Nephron progenitor cell (in vitro differentiated cells): ENCODE data around the gene FAM81A.
A peak's percentile ranks its signal among the peaks of the same experiment; 100 is the strongest.

Source experiments
- DNase-seq: peaks from one replicate; pipeline ENCODE4 v3.0.0; 2021
- H3K27ac Mint-ChIP-seq: 2 replicates; pipeline ENCODE4 v1.8.0; 2021; ENCODE audit warnings: mild to moderate bottlenecking, moderate library complexity, mixed read lengths
- H3K27me3 Mint-ChIP-seq: 2 replicates; pipeline ENCODE4 v1.8.0; 2021; ENCODE audit warnings: mild to moderate bottlenecking, low read depth, mixed read lengths; ENCODE audit not compliant: poor library complexity
- H3K36me3 Mint-ChIP-seq: 2 replicates; pipeline ENCODE4 v1.8.0; 2021; ENCODE audit warnings: low read depth, mixed read lengths
- H3K4me1 Mint-ChIP-seq: 2 replicates; pipeline ENCODE4 v1.8.0; 2021; ENCODE audit warnings: mixed read lengths
- H3K4me3 Mint-ChIP-seq: 2 replicates; pipeline ENCODE4 v1.8.0; 2021; ENCODE audit warnings: mild to moderate bottlenecking, moderate library complexity, mixed read lengths
- H3K9me3 Mint-ChIP-seq: 2 replicates; pipeline ENCODE4 v1.8.0; 2021; ENCODE audit warnings: mild to moderate bottlenecking, moderate library complexity, mixed read lengths
- CTCF ChIP-seq: fragments of 200-600 bp; sonication (generic); IDR thresholded peaks from 2 replicates; pipeline ENCODE4 v1.5.0; 2021; ENCODE audit warnings: antibody characterized with exemption

The FAM81A gene

DNA sequence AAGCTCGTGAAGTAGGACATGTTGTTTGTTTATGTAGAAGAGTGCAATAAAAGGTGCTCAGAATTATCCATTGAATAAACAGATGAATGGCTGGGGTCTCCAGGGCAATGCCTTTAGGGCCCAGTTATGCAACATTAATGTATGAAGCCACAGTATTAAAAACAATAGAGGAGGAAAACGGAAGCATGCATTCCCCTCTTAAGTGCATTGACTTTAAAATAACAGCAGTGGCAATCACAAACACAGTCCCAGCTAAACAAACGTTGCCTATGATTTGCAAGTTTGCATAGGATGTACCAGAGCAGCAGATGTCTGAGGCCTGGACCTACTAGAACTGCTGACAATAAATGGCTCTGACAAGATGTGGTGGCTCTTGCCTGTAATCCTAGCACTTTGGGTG is 113.0 kb downstream of the FAM81A start:
- Mint-ChIP-seq H3K27me3 (peaks cover 15% of the 10 kb centered on the region), H3K4me1 (peaks cover 17% of the 10 kb centered on the region), H3K36me3 (no peaks in the 10 kb centered on the region), H3K27ac (no peak overlapping the region), H3K4me3 (no peak overlapping the region), H3K9me3 (peaks cover 25% of the 10 kb centered on the region)
- no peak for TF ChIP-seq CTCF
- no peak for DNase-seq

DNA sequence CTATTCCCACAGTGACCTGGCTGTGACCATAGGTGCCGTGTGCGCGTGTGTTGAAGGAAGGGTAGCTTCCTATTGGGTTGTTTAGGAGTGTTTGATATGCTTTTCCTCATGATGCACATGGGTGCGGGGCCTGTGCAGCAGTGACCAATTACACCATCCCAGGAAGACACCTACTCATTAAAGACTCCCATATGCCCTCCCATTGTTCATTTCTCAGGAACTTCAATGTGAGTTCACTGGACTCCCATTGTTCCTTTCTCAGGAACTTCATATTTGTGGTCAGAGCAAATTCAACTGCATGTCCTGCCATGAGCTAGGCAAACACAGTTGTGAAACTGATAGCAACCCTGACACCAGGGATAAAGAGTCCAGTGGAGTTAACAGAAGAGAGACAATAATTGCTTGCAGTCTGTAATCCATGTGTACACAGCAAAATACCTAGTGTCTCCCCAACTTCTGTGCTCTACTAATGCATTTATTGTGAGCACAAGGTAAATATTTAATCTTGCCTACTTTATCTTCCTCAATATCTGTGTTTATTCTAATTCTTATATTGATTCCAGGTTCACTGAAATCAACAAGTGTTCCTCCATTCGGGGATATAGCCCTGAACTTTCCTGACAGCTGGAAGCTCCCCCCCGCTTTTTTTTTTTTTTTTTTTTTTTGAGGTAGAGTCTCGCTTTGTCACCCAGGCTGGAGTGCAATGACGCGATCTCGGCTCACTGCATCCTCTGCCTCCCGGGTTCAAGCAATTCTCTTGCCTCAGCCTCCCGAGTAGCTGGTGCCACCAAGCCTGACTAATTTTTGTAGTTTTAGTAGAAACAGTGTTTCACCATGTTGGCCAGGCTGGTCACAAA is 116.1 kb downstream of the FAM81A start:
- TF ChIP-seq CTCF: no peak
- no peak for DNase-seq
- H3K4me3 Mint-ChIP-seq: no peak overlapping the region
- peaks cover 6% of the 10 kb centered on the region for H3K9me3 Mint-ChIP-seq
- H3K27ac Mint-ChIP-seq: no peak overlapping the region
- peaks cover 15% of the 10 kb centered on the region for H3K4me1 Mint-ChIP-seq
- H3K27me3 Mint-ChIP-seq: peaks cover 5% of the 10 kb centered on the region
- H3K36me3 Mint-ChIP-seq: no peaks in the 10 kb centered on the region

DNA sequence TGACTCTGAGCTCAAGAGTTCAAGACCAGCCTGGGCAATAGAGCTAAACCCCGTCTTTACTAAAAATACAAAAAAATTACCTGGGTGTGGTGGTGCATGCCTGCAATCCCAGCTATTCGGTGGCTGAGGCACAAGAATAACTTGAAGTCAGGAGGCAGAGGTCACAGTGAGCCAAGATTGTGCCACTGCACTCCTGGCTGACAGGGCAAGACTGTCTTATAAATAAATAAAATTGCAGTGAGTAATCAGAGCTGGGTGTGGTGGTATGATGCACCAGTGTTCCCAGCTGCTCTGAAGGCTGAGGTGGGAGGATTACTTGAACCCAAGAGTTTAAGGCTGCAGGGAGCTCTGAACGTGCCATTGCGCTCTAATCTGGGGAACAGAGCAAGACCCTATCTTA is 117.7 kb downstream of the FAM81A start:
- DNase-seq: no peak
- Mint-ChIP-seq H3K4me1 (peaks cover 3% of the 10 kb centered on the region), H3K27me3 (peaks cover 6% of the 10 kb centered on the region), H3K4me3 (no peak overlapping the region), H3K36me3 (no peaks in the 10 kb centered on the region), H3K27ac (no peak overlapping the region), H3K9me3 (no peaks in the 10 kb centered on the region)
- TF ChIP-seq CTCF: no peak

- no peak for DNase-seq
- Mint-ChIP-seq H3K9me3 (no peaks in the 10 kb centered on the region), H3K36me3 (no peaks in the 10 kb centered on the region), H3K27ac (no peak overlapping the region), H3K4me3 (no peak overlapping the region), H3K27me3 (peaks cover 6% of the 10 kb centered on the region), H3K4me1 (no peaks in the 10 kb centered on the region)
- no peak for TF ChIP-seq CTCF
These were observed 118.4 kb downstream of the FAM81A start for GRCh38 chr15:59556380-59556779.

GRCh38 chr15:59557581-59557980 is 119.6 kb downstream of the FAM81A start:
- Mint-ChIP-seq H3K36me3 (no peaks in the 10 kb centered on the region), H3K27me3 (peaks cover 6% of the 10 kb centered on the region), H3K9me3 (no peaks in the 10 kb centered on the region), H3K4me1 (no peaks in the 10 kb centered on the region), H3K27ac (no peak overlapping the region), H3K4me3 (no peak overlapping the region)
- no peak for DNase-seq
- TF ChIP-seq CTCF: no peak

DNA sequence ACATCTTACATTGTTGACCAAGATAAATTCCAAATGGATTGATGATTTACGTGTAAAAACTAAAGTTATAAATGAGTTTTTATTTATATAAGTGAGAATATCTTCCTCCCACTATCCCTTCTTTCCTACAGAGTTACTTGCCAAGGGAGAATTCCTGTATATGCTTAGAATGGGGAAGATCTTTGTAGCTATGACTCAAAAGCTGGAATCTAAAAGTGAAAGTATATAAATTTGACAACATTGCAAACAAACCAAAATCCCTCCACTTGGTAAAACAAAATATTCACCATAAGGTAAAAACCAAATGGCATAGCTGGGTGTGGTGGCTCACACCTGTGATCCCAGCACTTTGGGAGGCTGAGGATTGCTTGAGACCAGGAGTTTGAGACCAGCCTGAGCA is 120.9 kb downstream of the FAM81A start:
- H3K4me1 Mint-ChIP-seq: no peaks in the 10 kb centered on the region
- H3K4me3 Mint-ChIP-seq: no peak overlapping the region
- no peaks in the 10 kb centered on the region for H3K36me3 Mint-ChIP-seq
- H3K9me3 Mint-ChIP-seq: peaks cover 4% of the 10 kb centered on the region
- peaks cover 6% of the 10 kb centered on the region for H3K27me3 Mint-ChIP-seq
- DNase-seq: no peak
- H3K27ac Mint-ChIP-seq: peak overlapping the region; percentile 39
- no peak for TF ChIP-seq CTCF
